ENCODE data around the gene MCTP2. TPM values are rescaled to one million over a fixed set of nuclear protein-coding genes. Genes with fewer than 3 reads are reported as not detected.

The MCTP2 gene
- total RNA-seq, 1 experiment from 2014 or later = 0.18 TPM

- DNase-seq (ENCODE audit: low read depth in 1 of 2, low spot score in 2 of 2) = no peak
- no peak overlapping the region for H3K4me3 ChIP-seq
- no peaks in the 10 kb centered on the region for H3K36me3 ChIP-seq
- H3K27ac ChIP-seq = no peak overlapping the region
- H3K9me3 ChIP-seq (replicated peaks) = no peaks in the 10 kb centered on the region
- H3K4me1 ChIP-seq (replicated peaks) = no peaks in the 10 kb centered on the region
- no peaks in the 10 kb centered on the region for H3K27me3 ChIP-seq (replicated peaks)
These were observed 141.5 kb downstream of the MCTP2 start for GRCh38 chr15:94372821-94373220.

GRCh38 chr15:94375997-94376396 lies 144.6 kb downstream of the MCTP2 start:
- Histone ChIP-seq H3K27ac (no peak overlapping the region), H3K27me3 (replicated peaks) (no peaks in the 10 kb centered on the region), H3K4me1 (replicated peaks) (no peaks in the 10 kb centered on the region), H3K9me3 (replicated peaks) (no peaks in the 10 kb centered on the region), H3K36me3 (no peaks in the 10 kb centered on the region), H3K4me3 (no peak overlapping the region)
- no peak for DNase-seq (ENCODE audit: low read depth in 1 of 2, low spot score in 2 of 2)

- DNase-seq (ENCODE audit: low read depth in 1 of 2, low spot score in 2 of 2) = no peak
- H3K27me3 ChIP-seq (replicated peaks) = no peaks in the 10 kb centered on the region
- no peaks in the 10 kb centered on the region for H3K36me3 ChIP-seq
- no peak overlapping the region for H3K4me3 ChIP-seq
- H3K9me3 ChIP-seq (replicated peaks) = no peaks in the 10 kb centered on the region
- H3K27ac ChIP-seq = no peak overlapping the region
- no peaks in the 10 kb centered on the region for H3K4me1 ChIP-seq (replicated peaks)
These were observed 148.6 kb downstream of the MCTP2 start for GRCh38 chr15:94379986-94380385.

- Histone ChIP-seq H3K36me3 (no peaks in the 10 kb centered on the region), H3K4me3 (no peak overlapping the region), H3K27me3 (replicated peaks) (no peaks in the 10 kb centered on the region), H3K27ac (no peak overlapping the region), H3K4me1 (replicated peaks) (no peaks in the 10 kb centered on the region), H3K9me3 (replicated peaks) (no peaks in the 10 kb centered on the region)
- DNase-seq (ENCODE audit: low read depth in 1 of 2, low spot score in 2 of 2) = no peak
These were observed 149.4 kb downstream of the MCTP2 start for GRCh38 chr15:94380798-94381197.

- H3K4me3 ChIP-seq = no peak overlapping the region
These were observed 150.0 kb downstream of the MCTP2 start for GRCh38 chr15:94381384-94381783.

GRCh38 chr15:94383041-94383440 lies 151.7 kb downstream of the MCTP2 start:
- Histone ChIP-seq H3K9me3 (replicated peaks) (no peaks in the 10 kb centered on the region), H3K4me1 (replicated peaks) (no peaks in the 10 kb centered on the region), H3K36me3 (no peaks in the 10 kb centered on the region), H3K27me3 (replicated peaks) (no peaks in the 10 kb centered on the region), H3K27ac (no peak overlapping the region), H3K4me3 (no peak overlapping the region)
- no peak for DNase-seq (ENCODE audit: low read depth in 1 of 2, low spot score in 2 of 2)

More at GRCh38 chr15:94381384-94381783, 150.0 kb downstream of the MCTP2 start:
- Histone ChIP-seq H3K9me3 (replicated peaks) (no peaks in the 10 kb centered on the region), H3K36me3 (no peaks in the 10 kb centered on the region), H3K27ac (no peak overlapping the region), H3K27me3 (replicated peaks) (no peaks in the 10 kb centered on the region), H3K4me1 (replicated peaks) (no peaks in the 10 kb centered on the region)
- no peak for DNase-seq (ENCODE audit: low read depth in 1 of 2, low spot score in 2 of 2)

GRCh38 chr15:94383706-94384105 lies 152.3 kb downstream of the MCTP2 start:
- no peaks in the 10 kb centered on the region for H3K4me1 ChIP-seq (replicated peaks)
- no peak for DNase-seq (ENCODE audit: low read depth in 1 of 2, low spot score in 2 of 2)

GRCh38 chr15:94385441-94385840 lies 154.1 kb downstream of the MCTP2 start:
- H3K4me1 ChIP-seq (replicated peaks) = no peaks in the 10 kb centered on the region
- H3K9me3 ChIP-seq (replicated peaks) = no peaks in the 10 kb centered on the region

More at GRCh38 chr15:94383706-94384105, 152.3 kb downstream of the MCTP2 start:
- H3K27ac ChIP-seq = no peak overlapping the region
- no peaks in the 10 kb centered on the region for H3K36me3 ChIP-seq
- no peaks in the 10 kb centered on the region for H3K27me3 ChIP-seq (replicated peaks)
- no peak overlapping the region for H3K4me3 ChIP-seq
- no peaks in the 10 kb centered on the region for H3K9me3 ChIP-seq (replicated peaks)

GRCh38 chr15:94386351-94386750 lies 155.0 kb downstream of the MCTP2 start:
- no peak for DNase-seq (ENCODE audit: low read depth in 1 of 2, low spot score in 2 of 2)

More at GRCh38 chr15:94385441-94385840, 154.1 kb downstream of the MCTP2 start:
- Histone ChIP-seq H3K27me3 (replicated peaks) (no peaks in the 10 kb centered on the region), H3K27ac (no peak overlapping the region), H3K36me3 (no peaks in the 10 kb centered on the region), H3K4me3 (no peak overlapping the region)
- no peak for DNase-seq (ENCODE audit: low read depth in 1 of 2, low spot score in 2 of 2)

GRCh38 chr15:94387442-94387841 lies 156.1 kb downstream of the MCTP2 start:
- no peak overlapping the region for H3K27ac ChIP-seq
- H3K4me3 ChIP-seq = no peak overlapping the region
- no peaks in the 10 kb centered on the region for H3K4me1 ChIP-seq (replicated peaks)
- H3K9me3 ChIP-seq (replicated peaks) = no peaks in the 10 kb centered on the region
- H3K27me3 ChIP-seq (replicated peaks) = no peaks in the 10 kb centered on the region
- DNase-seq (ENCODE audit: low read depth in 1 of 2, low spot score in 2 of 2) = no peak
- no peaks in the 10 kb centered on the region for H3K36me3 ChIP-seq

More at GRCh38 chr15:94386351-94386750, 155.0 kb downstream of the MCTP2 start:
- Histone ChIP-seq H3K27ac (no peak overlapping the region), H3K4me1 (replicated peaks) (no peaks in the 10 kb centered on the region), H3K9me3 (replicated peaks) (no peaks in the 10 kb centered on the region), H3K27me3 (replicated peaks) (no peaks in the 10 kb centered on the region), H3K4me3 (no peak overlapping the region), H3K36me3 (no peaks in the 10 kb centered on the region)

GRCh38 chr15:94387849-94388441 lies 156.6 kb downstream of the MCTP2 start:
- H3K36me3 ChIP-seq = no peaks in the 10 kb centered on the region
- DNase-seq (ENCODE audit: low read depth in 1 of 2, low spot score in 2 of 2) = no peak
- H3K9me3 ChIP-seq (replicated peaks) = no peaks in the 10 kb centered on the region
- H3K27me3 ChIP-seq (replicated peaks) = no peaks in the 10 kb centered on the region
- no peak overlapping the region for H3K27ac ChIP-seq
- H3K4me1 ChIP-seq (replicated peaks) = no peaks in the 10 kb centered on the region
- no peak overlapping the region for H3K4me3 ChIP-seq

GRCh38 chr15:94395640-94396039 lies 164.3 kb downstream of the MCTP2 start:
- no peaks in the 10 kb centered on the region for H3K27me3 ChIP-seq (replicated peaks)
- H3K9me3 ChIP-seq (replicated peaks) = no peaks in the 10 kb centered on the region
- H3K4me3 ChIP-seq = no peak overlapping the region
- no peaks in the 10 kb centered on the region for H3K4me1 ChIP-seq (replicated peaks)
- H3K36me3 ChIP-seq = no peaks in the 10 kb centered on the region
- no peak for DNase-seq (ENCODE audit: low read depth in 1 of 2, low spot score in 2 of 2)
- no peak overlapping the region for H3K27ac ChIP-seq

- Histone ChIP-seq H3K4me3 (no peak overlapping the region), H3K9me3 (replicated peaks) (no peaks in the 10 kb centered on the region), H3K27me3 (replicated peaks) (no peaks in the 10 kb centered on the region), H3K27ac (no peak overlapping the region), H3K36me3 (no peaks in the 10 kb centered on the region), H3K4me1 (replicated peaks) (no peaks in the 10 kb centered on the region)
- DNase-seq (ENCODE audit: low read depth in 1 of 2, low spot score in 2 of 2) = no peak
These were observed 166.0 kb downstream of the MCTP2 start for GRCh38 chr15:94397337-94397736.

GRCh38 chr15:94398001-94398400 lies 166.6 kb downstream of the MCTP2 start:
- Histone ChIP-seq H3K4me1 (replicated peaks) (no peaks in the 10 kb centered on the region), H3K36me3 (no peaks in the 10 kb centered on the region), H3K4me3 (no peak overlapping the region), H3K27me3 (replicated peaks) (no peaks in the 10 kb centered on the region), H3K9me3 (replicated peaks) (no peaks in the 10 kb centered on the region), H3K27ac (no peak overlapping the region)
- no peak for DNase-seq (ENCODE audit: low read depth in 1 of 2, low spot score in 2 of 2)

Measured in SJSA1 (cell line).